Stimulated activated CD8-positive, alpha-beta memory T cell treated with anti-CD3 and anti-CD28 coated beads, Interleukin-15, amount 100 ng/mL, for 4 hours (primary cell): ENCODE measurements around the gene RBM44.
"Not testable (repeated sequence)": the region's sequence is repeated elsewhere in the genome, so short reads cannot be mapped to it uniquely, and the experiment has no call there.

Experiments
- DNase-seq, 2 donors: peaks; one replicate each; pipeline ENCODE4 v3.0.0-alpha.2; 2020; ENCODE audit warnings: low read depth in 2 of 2

The RBM44 gene

GRCh38 chr2:237858294-237859081, 59.9 kb downstream of the RBM44 start:
- no peak for DNase-seq

- DNase-seq, result no peak
Observed at GRCh38 chr2:237859082-237859433, 60.5 kb downstream of the RBM44 start.

GRCh38 chr2:237859533-237860272, 61.1 kb downstream of the RBM44 start, which contains the start of gene RAMP1:
Gene RAMP1, plus strand, starts transcription at chr2:237859623. Its CDS starts 53 bp downstream, at chr2:237859676.
- no peak for DNase-seq

- no peak for DNase-seq
Observed at GRCh38 chr2:237860273-237860935, 61.8 kb downstream of the RBM44 start.

GRCh38 chr2:237861875-237862527, 63.4 kb downstream of the RBM44 start:
- no peak for DNase-seq

- DNase-seq, result no peak
Observed at GRCh38 chr2:237862528-237862895, 63.9 kb downstream of the RBM44 start.

GRCh38 chr2:237863102-237863511, 64.5 kb downstream of the RBM44 start:
- DNase-seq, result no peak

- no peak for DNase-seq
Observed at GRCh38 chr2:237863689-237864443, 65.3 kb downstream of the RBM44 start.

GRCh38 chr2:237864444-237864931, 65.9 kb downstream of the RBM44 start:
- DNase-seq, result no peak

- DNase-seq, result no peak
Observed at GRCh38 chr2:237864940-237865622, 66.5 kb downstream of the RBM44 start.

GRCh38 chr2:237865623-237866041, 67.1 kb downstream of the RBM44 start:
- no peak for DNase-seq

GRCh38 chr2:237866101-237866621, 67.6 kb downstream of the RBM44 start:
- no peak for DNase-seq

GRCh38 chr2:237867465-237867864, 68.9 kb downstream of the RBM44 start:
- DNase-seq, result no peak

- not testable (repeated sequence) for DNase-seq
Observed at GRCh38 chr2:237868074-237868473, 69.5 kb downstream of the RBM44 start.

- no peak for DNase-seq
Observed at GRCh38 chr2:237868631-237869342, 70.2 kb downstream of the RBM44 start.

GRCh38 chr2:237869343-237870102, 70.9 kb downstream of the RBM44 start:
- no peak for DNase-seq

- no peak for DNase-seq
Observed at GRCh38 chr2:237870126-237870525, 71.5 kb downstream of the RBM44 start.

- DNase-seq, result no peak
Observed at GRCh38 chr2:237870754-237871651, 72.4 kb downstream of the RBM44 start.
